GM18502 (cell line): Measurements from ENCODE around the gene DLG2.
"Not testable (repeated sequence)": the region's sequence is repeated elsewhere in the genome, so short reads cannot be mapped to it uniquely, and the experiment has no call there.

Experiments
- ATAC-seq: cut with Tn5 transposase; IDR thresholded peaks from one replicate; pipeline ENCODE4 v1.9.1; 2021; ENCODE audit warnings: mild to moderate bottlenecking; ENCODE audit not compliant: unreplicated experiment, poor library complexity

DLG2 gene

DNA sequence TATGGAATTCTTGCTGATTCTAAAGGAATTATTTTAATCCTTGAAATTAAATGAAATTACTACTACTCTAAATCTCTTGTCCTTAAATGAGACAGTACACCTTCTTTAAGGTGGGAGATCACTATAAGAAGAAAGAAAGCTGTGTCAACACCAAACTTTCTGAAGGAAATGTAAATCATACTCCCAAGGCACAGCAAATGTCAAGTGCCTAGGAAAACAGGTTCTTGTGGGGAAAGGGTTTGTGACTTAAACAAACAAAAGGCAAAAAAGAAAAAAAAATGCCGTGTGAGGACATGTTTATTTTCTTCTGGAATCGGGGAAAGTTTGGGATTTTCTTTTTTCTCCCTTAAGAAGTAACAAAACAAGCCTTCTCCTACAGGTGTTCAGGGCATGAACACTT lies 745.1 kb downstream of the DLG2 start:
- no peak for ATAC-seq

DNA sequence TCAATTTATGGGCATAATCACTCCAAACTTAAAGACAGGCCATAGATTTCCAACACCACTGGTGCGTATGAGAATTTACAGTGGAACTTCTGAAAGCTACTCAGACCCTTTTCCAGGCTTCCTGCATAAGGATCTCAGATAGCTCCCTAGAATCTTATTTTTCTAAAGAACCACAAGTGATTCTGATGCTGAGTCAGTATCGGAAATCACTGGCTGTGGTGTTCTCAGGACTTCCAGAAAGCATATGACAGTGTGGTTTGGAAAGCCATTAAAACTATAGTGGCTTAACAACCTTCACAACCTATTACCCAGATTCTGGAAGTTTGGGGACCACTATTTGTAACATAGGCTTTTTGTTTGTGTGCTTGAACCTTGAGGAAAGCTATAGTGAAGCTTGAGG lies 756.0 kb downstream of the DLG2 start:
- no peak for ATAC-seq

DNA sequence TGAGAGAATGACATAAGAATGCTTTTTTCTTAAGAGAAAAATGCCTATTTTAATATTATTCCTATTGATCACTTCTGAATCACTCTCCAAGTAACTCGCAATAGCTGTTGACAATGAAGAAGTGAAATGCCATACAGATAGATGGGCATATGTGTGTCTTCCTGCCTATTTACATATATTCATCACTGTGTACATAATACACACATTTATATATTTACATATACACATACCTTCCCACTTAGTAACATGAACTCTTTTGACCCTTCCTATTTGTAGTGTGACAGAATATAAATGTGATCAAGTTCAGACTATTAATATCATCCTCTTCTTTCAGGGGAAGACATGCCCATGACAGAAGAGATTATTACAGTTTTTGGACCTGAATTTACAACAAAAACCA lies 756.7 kb downstream of the DLG2 start:
- ATAC-seq, result no peak

DNA sequence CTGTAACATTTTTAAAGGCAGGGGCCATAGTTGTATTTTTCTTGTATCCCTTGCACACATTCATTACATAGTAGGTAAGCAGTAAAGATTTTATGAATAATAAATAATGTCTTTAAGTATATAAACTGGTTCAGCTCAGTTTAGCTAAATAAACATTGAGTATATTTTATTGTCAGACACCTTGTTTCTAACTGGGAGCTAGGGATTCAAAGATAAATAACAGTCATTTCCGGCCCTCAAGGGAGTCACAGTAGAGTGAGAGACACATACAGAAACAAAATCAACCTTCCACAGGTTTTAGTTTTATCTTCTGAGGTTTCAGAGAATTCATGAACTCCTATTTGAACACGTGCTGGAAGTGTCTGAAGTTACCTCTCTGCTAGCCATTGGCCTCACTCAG lies 760.2 kb downstream of the DLG2 start:
- no peak for ATAC-seq

DNA sequence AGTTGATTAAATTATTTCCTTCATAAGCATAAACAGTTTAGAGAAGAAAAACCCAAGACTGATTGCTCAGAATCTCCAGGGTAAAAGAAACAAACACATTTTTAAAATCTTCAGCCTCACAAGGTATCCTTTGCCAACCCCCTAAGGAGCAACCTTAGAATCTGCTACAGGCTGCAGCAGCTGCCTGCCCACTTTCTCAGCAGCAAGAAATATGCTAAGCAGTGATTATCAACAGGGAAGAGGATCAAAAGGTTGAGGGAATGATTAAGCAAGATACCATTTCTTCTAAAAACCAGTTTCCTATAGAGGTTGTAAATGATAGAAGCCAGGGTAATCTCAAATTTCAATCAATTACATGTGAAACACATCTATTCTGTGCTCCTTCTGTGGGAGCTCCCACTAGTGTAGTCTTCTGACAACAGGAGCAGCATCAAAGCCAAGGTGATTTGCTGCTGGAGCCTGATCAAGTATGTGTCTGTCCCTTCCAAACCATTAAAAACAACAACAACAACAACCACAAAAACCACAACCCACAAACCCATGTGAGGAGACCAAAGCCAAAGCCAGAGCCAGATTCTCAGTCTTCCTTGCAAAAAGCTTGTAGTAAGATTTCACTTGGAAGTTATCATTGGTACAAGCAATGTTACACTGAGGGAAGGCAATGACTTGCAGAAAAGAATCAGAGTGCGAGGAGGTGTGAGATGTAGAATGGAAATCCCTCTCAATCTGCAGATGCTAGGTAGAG lies 761.2 kb downstream of the DLG2 start:
- no peak for ATAC-seq

DNA sequence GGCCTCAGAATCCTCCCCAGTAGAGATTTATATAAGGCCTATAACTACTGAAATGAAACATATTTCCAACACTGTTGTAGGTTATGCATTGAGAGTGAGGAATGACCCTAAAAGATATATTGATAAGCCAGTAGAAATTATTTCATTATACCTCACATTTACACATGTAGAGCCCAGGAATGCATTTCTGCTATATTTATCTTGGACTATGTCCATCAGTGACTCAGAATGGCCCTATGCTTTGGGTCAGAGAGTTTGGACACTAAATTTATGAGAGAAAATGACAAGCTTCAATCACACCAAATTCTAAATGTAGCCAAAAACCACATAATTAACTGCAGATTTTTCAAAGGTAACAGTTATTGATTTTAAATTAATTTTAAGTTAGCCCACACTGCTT lies 761.9 kb downstream of the DLG2 start:
- no peak for ATAC-seq

DNA sequence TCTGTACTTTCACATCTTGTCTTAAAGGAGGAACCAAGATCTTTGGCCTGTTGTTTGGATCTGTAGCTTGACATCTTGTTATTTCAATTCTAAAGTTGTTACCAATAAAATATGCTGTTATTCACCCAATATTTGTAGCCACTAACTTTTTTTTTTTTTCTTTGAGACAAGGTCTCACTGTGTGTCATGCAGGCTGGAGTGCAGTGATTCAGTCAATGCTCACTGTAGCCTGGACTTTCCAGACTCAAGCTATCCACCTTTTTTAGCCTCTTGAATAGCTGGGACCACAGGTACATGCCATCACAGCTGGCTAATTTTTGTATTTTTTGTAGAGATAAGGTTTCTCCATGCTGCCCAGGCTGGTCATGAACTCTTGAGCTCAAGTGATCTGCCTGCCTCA lies 769.4 kb downstream of the DLG2 start:
- no peak for ATAC-seq

DNA sequence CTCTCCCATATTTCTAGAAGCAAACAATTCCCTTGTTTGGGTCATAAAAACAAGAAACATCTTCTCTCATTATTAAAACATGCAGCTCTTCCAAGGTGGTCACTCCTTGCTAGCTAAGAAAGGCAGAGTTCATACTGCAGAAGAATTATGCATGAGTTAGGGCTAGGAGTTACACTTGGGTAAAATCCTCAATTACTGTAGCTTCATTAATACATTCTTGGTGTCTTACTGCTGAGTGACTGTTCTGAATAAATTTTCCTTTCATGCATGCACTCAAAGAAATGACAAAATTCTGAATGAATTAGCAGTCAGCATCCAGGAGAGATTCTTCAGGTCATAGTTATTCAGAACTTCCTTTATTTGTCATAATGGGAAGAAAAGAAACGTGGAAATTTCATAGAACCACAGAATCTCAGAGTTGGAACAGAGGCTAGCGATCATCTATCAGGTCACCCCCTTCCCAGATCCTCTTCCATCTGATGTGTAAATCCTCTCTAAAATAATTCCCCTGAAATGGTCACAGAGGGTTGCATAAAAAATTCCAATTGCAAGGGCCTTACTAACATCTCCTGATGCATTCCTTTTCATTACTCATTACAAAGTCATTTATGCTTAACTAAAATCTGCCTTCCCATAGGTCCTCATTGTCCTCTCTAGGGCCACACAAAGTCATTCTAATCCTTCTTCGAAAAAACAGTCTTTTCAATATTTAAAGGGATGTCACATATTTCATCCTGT lies 771.5 kb downstream of the DLG2 start:
- no peak for ATAC-seq

DNA sequence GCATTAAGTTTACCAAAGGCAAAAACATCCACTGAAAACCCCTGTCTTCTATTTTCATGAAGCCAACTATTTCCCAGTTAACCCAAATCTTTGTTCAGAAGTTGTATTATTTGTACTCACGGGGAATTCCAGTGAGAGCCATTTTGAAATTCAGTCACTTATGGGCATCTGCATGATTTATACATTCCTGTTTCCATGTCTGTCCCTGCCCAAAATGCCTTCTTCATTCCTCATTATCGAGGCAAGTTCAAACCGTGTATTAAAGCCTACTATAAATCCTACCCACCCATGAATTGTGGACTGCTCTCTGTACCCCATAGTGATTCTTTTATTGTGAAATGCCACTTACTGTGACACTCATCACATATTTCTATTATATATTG lies 772.7 kb downstream of the DLG2 start:
- no peak for ATAC-seq

DNA sequence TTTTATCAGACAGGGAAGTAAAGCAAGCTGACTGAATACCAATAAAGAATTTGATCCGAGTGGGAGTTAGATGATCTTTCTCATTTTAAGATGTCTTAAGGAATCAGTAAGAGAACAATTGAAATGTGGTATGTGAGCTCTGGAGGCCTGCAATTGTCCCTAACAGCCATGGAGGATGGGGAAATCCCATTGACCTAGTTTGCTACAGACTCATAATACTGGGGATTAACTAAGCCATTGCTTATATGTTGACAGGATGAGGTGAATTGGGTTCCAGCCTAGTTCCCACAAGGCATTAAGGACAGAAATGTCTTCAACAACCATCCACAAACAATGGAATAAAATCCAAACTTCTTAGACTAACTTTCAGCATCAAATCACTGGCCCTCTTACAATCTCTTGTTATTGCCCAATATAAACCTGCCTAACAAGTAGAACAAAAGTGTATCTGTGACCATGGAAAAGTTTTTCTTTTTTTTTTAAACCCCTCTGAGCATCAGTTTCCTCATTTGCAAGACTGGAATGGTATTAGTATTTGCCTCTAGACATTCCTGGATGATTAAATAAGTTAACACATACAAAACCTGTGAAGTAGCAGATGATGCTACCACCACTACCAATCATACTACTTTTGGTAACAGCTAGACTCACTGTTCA lies 773.2 kb downstream of the DLG2 start:
- ATAC-seq, result no peak

DNA sequence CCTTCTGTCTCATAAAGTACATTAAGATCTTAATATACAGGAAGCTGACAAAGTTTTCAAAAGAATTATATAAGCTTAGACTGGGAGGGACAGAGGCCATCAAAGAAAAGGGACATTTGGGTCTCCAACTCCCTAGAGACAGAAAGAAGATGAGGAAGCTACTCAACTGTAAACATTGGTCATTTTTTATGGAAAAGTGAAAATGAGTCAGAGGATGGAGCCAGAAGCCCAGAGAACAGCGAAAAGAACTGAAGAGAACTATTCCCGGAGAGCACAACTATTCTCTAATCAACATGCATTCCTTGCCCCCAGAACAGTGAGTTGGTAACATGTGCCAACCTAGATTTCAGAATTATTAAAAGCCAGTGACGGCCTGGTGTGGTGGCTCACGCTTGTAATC lies 779.3 kb downstream of the DLG2 start:
- no peak for ATAC-seq

DNA sequence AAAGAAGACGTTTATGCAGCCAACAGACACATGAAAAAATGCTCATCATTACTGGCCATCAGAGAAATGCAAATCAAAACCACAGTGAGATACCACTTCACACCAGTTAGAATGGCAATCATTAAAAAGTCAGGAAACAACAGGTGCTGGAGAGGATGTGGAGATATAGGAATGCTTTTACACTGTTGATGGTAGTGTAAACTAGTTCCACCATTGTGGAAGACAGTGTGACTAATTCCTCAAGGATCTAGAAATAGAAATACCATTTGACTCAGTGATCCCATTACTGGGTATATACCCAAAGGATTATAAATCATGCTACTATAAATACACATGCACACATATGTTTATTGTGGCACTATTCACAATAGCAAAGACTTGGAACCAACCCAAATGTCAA lies 786.9 kb downstream of the DLG2 start:
- ATAC-seq, result not testable (repeated sequence)

DNA sequence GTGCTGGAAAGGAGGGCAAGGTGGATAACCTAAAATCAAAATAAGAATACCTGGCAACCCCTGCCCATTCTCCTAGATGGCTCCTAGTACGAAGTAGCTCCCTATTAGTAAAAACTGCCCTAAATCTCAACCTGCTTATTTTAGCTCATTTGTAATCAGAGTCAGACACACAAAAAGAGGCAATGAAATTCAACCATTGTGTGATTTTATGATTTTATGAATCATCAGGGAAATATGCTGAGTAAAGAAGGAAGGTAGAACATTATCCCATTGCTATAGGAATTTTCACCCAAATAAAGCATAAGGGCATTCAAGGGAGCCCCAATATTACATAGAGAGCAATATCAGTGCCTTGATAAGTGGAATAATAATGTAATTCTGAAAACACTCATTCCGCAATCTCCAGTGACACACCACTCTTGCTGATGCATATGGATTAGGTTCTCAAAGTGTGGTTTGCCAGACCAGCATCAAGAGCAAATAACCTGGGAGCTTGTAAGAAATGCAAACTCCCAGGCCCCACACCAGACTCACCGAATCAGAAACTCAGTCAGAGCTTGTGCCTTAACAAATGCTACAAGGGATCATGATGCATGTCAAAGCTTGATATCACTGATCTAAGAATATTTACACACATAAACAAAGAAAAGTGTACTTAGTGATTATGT lies 789.6 kb downstream of the DLG2 start:
- ATAC-seq, result no peak

DNA sequence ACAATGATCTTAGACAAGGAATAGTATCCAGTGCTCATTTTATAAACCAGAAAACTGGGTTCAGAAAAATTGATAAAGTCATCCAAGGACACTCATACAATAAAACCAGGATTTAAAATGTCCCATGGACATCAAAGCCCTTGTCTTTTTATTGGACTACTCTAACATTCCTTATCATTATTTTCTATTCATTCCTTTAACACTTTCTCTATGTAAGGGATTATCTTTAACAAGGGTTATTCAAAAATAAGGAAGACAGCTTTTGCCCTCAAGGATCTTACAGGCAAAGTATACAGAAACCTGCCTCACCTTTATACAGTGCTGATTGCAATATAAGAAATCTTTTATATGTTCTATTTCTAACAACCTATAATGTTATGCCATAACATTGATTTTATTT lies 790.8 kb downstream of the DLG2 start:
- no peak for ATAC-seq

DNA sequence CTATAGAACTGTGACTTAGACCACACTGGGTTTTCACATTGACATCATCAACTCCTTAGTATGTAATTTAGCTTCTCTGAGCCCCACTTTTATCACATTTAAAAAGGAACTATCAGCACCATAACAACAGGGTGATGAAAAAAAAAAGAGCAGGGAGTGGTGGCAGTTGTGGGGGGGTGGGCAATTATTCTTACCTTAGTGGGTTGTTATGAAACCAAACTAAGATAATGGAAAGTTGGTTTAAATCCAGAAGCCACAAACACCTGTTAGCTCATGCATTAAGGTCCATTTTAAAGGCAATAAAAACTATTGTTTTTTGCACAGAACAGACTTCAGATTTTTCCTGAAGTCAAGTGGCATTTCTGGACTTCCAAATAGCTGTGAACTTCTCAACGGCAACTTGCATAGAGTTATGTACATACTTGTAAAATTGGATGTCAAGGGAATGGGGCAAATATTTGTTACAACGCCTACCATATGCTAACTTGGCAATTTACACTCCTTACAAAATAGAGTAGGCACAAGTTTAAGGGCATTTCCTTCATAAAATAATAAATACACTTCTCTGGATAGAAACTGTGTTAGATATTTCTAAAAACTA lies 793.6 kb downstream of the DLG2 start:
- ATAC-seq, result no peak

DNA sequence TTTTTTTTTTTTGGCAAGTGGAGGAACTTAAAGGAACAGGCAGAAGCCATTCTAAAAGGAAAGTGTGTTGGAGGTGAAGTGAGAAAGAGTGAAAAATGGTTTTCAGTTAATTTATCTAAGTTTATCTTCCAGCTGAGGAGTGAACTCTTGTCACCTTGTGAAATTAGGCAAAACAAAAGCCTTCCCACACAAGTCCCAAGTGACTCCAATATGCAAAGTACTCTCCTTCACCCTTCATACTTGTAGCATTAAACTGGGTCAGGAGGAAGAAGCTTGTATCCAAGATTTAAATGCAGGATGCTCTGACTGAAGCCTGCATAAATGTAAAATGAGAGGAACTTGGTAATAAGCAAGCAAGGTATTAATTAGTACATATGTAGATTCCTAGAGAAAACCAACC lies 796.8 kb downstream of the DLG2 start:
- no peak for ATAC-seq

DNA sequence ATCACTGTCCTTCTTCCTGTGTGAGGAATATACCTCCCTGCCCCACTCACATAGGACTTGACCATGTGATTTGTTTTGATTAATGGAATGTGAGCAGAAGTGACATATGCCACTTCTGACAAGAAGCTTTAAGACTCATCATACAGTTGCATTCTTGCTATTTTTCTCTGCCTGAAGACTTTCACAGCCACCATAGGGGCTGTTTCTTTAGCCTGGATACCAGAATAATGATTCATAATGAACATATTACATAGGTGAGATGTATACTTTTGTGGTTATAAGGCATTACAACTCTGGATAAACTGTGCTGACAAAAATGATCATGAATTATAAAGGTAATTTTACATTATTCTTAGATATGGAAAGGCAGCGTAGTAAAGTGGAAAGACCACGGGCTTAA lies 798.0 kb downstream of the DLG2 start:
- no peak for ATAC-seq

DNA sequence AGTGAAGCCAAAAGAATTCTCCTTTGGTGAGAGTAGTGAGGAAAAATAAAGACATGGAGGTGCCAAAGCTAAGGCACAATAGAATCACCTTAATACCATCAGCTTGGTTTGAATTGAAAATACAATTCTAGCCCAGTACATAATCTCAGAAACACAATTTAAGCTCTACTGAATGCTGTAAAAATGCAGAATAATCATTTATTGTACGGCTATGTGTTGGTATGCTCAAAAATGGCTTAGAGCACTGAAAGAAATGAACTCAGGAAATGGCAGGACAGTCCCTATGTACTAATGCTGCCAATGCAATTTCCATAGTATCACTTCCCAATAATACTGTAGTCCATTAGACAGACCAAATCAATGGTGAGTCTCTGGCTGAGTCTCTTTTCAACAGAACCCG lies 798.5 kb downstream of the DLG2 start:
- ATAC-seq, result no peak

DNA sequence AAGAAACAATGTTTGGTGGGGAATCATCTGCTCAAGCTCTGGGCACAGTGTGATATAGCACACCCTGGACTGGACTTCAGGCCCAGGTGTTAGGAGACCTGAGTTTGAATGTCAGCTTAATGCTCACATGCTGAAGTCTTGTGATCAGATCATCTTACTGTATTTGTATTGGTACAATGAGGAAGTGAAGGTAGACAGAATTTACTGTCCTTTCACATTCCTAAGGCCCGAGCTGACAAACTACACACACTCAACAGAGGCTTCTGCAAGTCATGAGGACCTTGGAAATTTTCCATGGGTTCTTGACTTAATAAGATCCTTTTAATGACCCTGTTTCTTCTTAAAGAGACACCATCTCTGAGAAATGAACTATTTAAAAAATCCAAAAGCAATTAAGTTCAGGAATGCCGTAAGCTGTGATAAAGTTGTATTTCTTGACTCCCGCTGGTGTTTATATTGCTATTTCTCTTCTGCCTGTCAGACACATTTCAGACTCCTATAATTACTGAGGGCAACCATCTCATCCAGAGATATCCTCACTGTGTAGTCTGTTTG lies 802.0 kb downstream of the DLG2 start:
- no peak for ATAC-seq

DNA sequence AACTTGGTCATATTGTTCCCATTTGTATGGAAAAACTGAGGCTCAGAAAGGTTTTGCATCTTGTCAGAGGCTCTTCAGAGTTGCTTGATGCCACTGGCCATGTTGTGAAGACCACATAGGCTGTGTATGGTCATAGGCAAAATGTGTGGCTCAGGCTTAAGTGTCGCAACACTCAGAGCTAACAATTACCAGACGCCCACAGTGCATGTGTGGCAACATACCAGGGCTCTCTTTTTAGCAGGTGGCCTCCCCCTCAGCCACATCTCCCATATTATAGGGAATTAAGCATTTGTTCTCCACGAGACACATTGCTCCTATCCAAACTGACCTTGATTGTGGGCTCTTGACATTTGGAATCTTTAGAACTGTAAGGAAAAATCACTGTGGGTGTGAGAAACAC lies 802.5 kb downstream of the DLG2 start:
- no peak for ATAC-seq
